ENCODE results near the gene KCNIP2.

KCNIP2 gene

GRCh38 chr10:101826852-101827434 is 16.7 kb downstream of the KCNIP2 start:
- intact Hi-C loops (cut with DNase I; ENCODE audit: low total_unique reads) = no loop called here
- Histone ChIP-seq H3K9me3 (no peaks in the 10 kb centered on the region), H3K27me3 (no peaks in the 10 kb centered on the region), H3K4me3 (no peak overlapping the region), H3K36me3 (no peaks in the 10 kb centered on the region), H3K27ac (no peak overlapping the region), H3K4me1 (peaks cover 0 to 27% (median 19%) of the 10 kb centered on the region in 4 donors)
- no peak for TF ChIP-seq CTCF (IDR thresholded peaks at IDR 0.05)
- no peak for DNase-seq

GRCh38 chr10:101824736-101825135 is 18.9 kb downstream of the KCNIP2 start:
- H3K27me3 ChIP-seq = no peaks in the 10 kb centered on the region
- intact Hi-C loops (cut with DNase I; ENCODE audit: low total_unique reads) = no loop called here
- no peaks in the 10 kb centered on the region for H3K36me3 ChIP-seq
- H3K9me3 ChIP-seq = no peaks in the 10 kb centered on the region
- H3K27ac ChIP-seq = no peak overlapping the region
- peaks cover 0 to 7% (median 4%) of the 10 kb centered on the region in 4 donors for H3K4me1 ChIP-seq
- no peak overlapping the region for H3K4me3 ChIP-seq
- no peak for DNase-seq
- no peak for TF ChIP-seq CTCF (IDR thresholded peaks at IDR 0.05)

- Histone ChIP-seq H3K27ac (peak overlapping the region; percentile 80 to 98), H3K9me3 (no peaks in the 10 kb centered on the region), H3K4me3 (peak overlapping the region; percentile 96 to 99), H3K36me3 (no peaks in the 10 kb centered on the region), H3K4me1 (peaks cover 0 to 27% (median 17%) of the 10 kb centered on the region in 4 donors), H3K27me3 (no peaks in the 10 kb centered on the region)
- TF ChIP-seq CTCF (IDR thresholded peaks at IDR 0.05) = no peak
- intact Hi-C loops (cut with DNase I; ENCODE audit: low total_unique reads) = no loop called here
- DNase-seq = no peak
Observed at GRCh38 chr10:101818872-101819633, 24.5 kb downstream of the KCNIP2 start.

- H3K4me3 ChIP-seq = peak within 1 kb of the TSS; percentile 96 to 99
- intact Hi-C loops (cut with DNase I; ENCODE audit: low total_unique reads) = no loop called here
- H3K27me3 ChIP-seq = no peaks in the 10 kb centered on the region
- peak in 1 of 2 experiments; percentile 5 for TF ChIP-seq CTCF (IDR thresholded peaks at IDR 0.05)
- DNase-seq = peak; percentile 99
- H3K9me3 ChIP-seq = no peaks in the 10 kb centered on the region
- peak within 1 kb of the TSS; percentile 98 for H3K27ac ChIP-seq
- H3K4me1 ChIP-seq = peaks cover 0 to 34% (median 20%) of the 10 kb centered on the region in 4 donors
- no peaks in the 10 kb centered on the region for H3K36me3 ChIP-seq
Observed at GRCh38 chr10:101818119-101818871, 25.3 kb downstream of the KCNIP2 start, which contains the start of gene OGA. OGA (minus strand) TSS chr10:101818444; CDS start chr10:101818022, 422 bp downstream.

- Histone ChIP-seq H3K4me1 (peaks cover 0 to 42% (median 24%) of the 10 kb centered on the region in 4 donors), H3K27me3 (no peaks in the 10 kb centered on the region), H3K27ac (peak overlapping the region; percentile 98), H3K36me3 (peaks cover 2 to 6% (median 5%) of the 10 kb centered on the region in 3 donors), H3K9me3 (no peaks in the 10 kb centered on the region), H3K4me3 (peak overlapping the region; percentile 96 to 99)
- peak; percentile 97 to 98 for DNase-seq
- no peak for TF ChIP-seq CTCF (IDR thresholded peaks at IDR 0.05)
- intact Hi-C loops (cut with DNase I; ENCODE audit: low total_unique reads) = no loop called here
Observed at GRCh38 chr10:101817337-101818118, 26.1 kb downstream of the KCNIP2 start.

Data from tibial artery (tissue), 4 donors.